GM13977 (cell line): Measurements from ENCODE around the gene SEMA4B.

Source experiments
- DNase-seq: peaks from one replicate; pipeline ENCODE4 v3.0.0; 2012; ENCODE audit warnings: low spot score
- CTCF ChIP-seq: IDR thresholded peaks from 2 replicates; pipeline ENCODE4 v1.5.1; 2012; ENCODE audit warnings: mild to moderate bottlenecking, control low read depth; ENCODE audit not compliant: insufficient read depth; ENCODE audit errors: extremely low read depth, missing control alignments
- in situ Hi-C: fragments of 300-500 bp; cut with MboI; formaldehyde crosslinking; loops from one replicate; pipeline ENCODE4 v1.12.0; 2022; ENCODE audit warnings: low sequenced_read_pairs, low pct_unique_long_range_greater_than_20kb, mixed read lengths, inconsistent platforms; ENCODE audit not compliant: unreplicated experiment

Gene SEMA4B

DNA sequence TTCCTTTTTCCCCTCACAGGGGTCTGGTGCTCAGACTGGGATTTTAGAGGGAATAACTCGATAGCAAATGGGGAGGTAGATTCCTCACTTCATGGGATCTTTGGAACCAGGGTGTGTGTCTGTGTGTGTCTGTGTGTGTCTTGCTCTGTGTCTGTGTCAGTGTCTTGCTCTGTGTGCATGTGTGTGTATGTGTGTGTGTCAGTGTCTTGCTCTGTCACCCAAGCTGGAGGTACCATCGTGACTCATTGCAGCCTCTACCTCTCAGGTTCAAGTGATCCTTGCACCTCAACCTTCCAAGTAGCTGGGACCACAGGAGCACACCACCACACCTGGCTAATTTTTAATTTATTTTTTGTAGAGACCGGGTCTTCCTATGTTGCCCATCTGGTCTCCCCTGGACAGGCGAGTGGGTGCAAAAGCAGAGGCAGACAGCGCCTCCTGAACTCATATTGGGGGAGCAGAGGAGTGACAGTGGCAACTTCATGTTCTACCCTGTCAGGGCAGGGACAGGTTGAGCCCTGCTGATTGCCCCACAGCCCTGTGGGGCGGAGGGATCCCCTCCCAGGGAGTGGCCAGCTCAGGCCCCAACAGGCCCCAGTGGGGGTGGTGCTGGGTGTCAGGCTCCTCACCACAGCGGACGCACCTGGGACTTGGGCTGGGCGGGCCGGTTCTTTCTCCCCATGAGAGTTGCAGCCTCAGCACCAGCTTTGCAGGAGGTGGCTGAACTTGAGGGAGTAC is 10.4 kb upstream of the SEMA4B start:
- in situ Hi-C loops: no loop called here
- no peak for TF ChIP-seq CTCF
- DNase-seq: no peak

- TF ChIP-seq CTCF: no peak
- no peak for DNase-seq
- in situ Hi-C loops: no loop called here
Observed at GRCh38 chr15:90191344-90191687, 9.8 kb upstream of the SEMA4B start.

- peak; percentile 55 for DNase-seq
- in situ Hi-C loops: no loop called here
- TF ChIP-seq CTCF: peak; percentile 12
Observed at GRCh38 chr15:90191794-90192509, 9.2 kb upstream of the SEMA4B start.

DNA sequence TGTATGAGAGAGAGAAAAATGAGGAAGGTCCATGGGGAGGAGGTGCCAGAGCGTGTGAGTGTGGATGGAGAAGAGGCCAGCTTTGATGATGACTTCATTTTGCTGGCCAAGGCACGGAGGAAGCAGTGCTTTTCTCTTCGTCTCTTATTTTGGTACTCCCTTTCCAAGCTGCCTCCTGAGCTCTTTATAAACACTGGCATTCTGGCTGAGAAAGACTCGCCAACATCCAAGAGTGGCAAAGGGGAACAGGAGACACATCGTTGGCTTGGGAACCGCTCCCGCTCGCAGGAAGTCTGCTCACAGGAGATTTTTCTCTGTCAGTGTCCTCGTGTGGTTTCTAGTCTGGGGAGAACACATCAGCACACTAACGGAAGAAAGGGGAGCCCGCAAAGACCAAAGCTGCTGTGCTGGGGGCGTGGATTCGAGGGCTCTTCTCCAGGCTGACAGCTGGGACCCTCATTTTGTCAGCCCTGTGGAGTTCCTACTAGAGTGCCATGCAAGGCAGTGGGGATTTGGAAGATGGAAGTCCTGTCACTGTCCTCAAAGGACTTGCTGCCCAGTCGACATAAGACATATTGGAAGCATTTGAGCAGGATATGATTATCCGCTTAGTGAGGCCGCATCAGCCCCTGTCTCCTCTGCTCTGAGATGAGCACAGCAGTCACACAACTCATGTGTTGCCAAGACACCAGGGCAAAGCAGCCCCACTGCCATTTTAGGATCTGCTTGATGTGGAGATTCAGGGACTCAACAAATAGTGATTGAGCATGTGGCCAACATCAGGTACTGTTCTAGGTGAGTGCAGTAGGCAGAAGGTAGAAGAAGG is 8.0 kb upstream of the SEMA4B start:
- no peak for TF ChIP-seq CTCF
- in situ Hi-C loops: no loop called here
- no peak for DNase-seq

GRCh38 chr15:90194655-90195054 is 6.5 kb upstream of the SEMA4B start:
- in situ Hi-C loops: no loop called here

More at GRCh38 chr15:90194655-90195054, 6.5 kb upstream of the SEMA4B start:
- TF ChIP-seq CTCF: no peak
- no peak for DNase-seq
